Activated naive CD4-positive, alpha-beta T cell treated with anti-CD3 and anti-CD28 coated beads for 36 hours (primary cell): ENCODE results near the gene FANCC. TPM values are rescaled to one million over a fixed set of nuclear protein-coding genes. Genes with fewer than 3 reads are reported as not detected.

Source experiments
- CTCF ChIA-PET: fragments of 350-600 bp; sonication (Branson Sonifier 250); formaldehyde crosslinking; loops from one replicate; lab custom pipeline; 2021; ENCODE audit warnings: antibody characterized with exemption; lab: Charles Lee
- DNase-seq: peaks from one replicate; pipeline ENCODE4 v3.0.0-alpha.2; 2020
- H3K27ac Mint-ChIP-seq: one replicate; pipeline ENCODE4 v1.8.0; 2021; ENCODE audit warnings: mild to moderate bottlenecking, mixed read lengths
- H3K27me3 Mint-ChIP-seq: one replicate; pipeline ENCODE4 v1.8.0; 2021; ENCODE audit warnings: low read depth, mixed read lengths
- H3K36me3 Mint-ChIP-seq: one replicate; pipeline ENCODE4 v1.8.0; 2021; ENCODE audit warnings: low read depth, mixed read lengths
- H3K4me1 Mint-ChIP-seq: one replicate; pipeline ENCODE4 v1.8.0; 2021; ENCODE audit warnings: low read depth, mixed read lengths
- H3K4me3 Mint-ChIP-seq: one replicate; pipeline ENCODE4 v1.8.0; 2021; ENCODE audit warnings: mild to moderate bottlenecking, moderate library complexity, mixed read lengths
- H3K9me3 Mint-ChIP-seq: one replicate; pipeline ENCODE4 v1.8.0; 2021; ENCODE audit warnings: mixed read lengths
- intact Hi-C: fragments of 100-400 bp; cut with micrococcal nuclease; formaldehyde crosslinking; loops from one replicate; pipeline ENCODE4 v1.15.1; 2023
- total RNA-seq, 2 experiments: library from RNA; stranded (reverse); gene quantifications; one replicate each; pipeline ENCODE4 v1.2.3, GENCODE V29; 2021

The FANCC gene
- total RNA-seq, 2 experiments from 2014 or later, result 14.1 to 14.5 TPM

DNA sequence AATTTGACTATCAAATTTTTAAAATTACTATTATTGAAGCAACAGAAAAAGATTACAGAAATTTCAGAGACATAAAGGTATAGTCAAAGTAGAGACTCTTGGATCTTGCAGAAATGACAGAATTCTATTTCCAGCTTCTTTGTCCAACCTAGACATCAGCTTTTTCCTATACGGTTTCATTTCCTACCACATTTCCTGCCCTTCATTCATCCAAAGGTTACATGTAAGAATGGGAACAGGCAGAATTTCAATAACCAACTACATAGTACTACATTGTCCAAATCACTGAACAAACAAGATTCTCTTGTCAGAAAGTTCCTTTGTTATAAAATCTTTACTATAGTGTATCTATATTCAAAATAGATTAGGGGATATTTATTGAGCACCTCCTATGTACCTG is 124.9 kb downstream of the FANCC start:
- intact Hi-C loops, result no loop called here
- Mint-ChIP-seq H3K9me3 (no peaks in the 10 kb centered on the region), H3K4me3 (no peak overlapping the region), H3K27ac (no peak overlapping the region), H3K4me1 (peaks cover 25% of the 10 kb centered on the region), H3K27me3 (no peaks in the 10 kb centered on the region), H3K36me3 (no peaks in the 10 kb centered on the region)
- CTCF ChIA-PET, result interaction anchor here (1.1 kb wide), 1 partner anchor 20 kb away, joined by 3 read pairs; no protein-coding TSS in a partner anchor
- DNase-seq, result no peak

- Mint-ChIP-seq H3K4me1 (peaks cover 25% of the 10 kb centered on the region), H3K27me3 (no peaks in the 10 kb centered on the region), H3K27ac (no peak overlapping the region), H3K9me3 (no peaks in the 10 kb centered on the region), H3K4me3 (no peak overlapping the region), H3K36me3 (no peaks in the 10 kb centered on the region)
- CTCF ChIA-PET, result no interaction called here
- DNase-seq, result no peak
- intact Hi-C loops, result no loop called here
Measured at GRCh38 chr9:95190413-95190812, 127.1 kb downstream of the FANCC start.

GRCh38 chr9:95189251-95190098 is 128.0 kb downstream of the FANCC start:
- no peaks in the 10 kb centered on the region for H3K27me3 Mint-ChIP-seq
- DNase-seq, result peak; percentile 18
- intact Hi-C loops, result no loop called here
- CTCF ChIA-PET, result no interaction called here
- peaks cover 25% of the 10 kb centered on the region for H3K4me1 Mint-ChIP-seq
- H3K36me3 Mint-ChIP-seq, result no peaks in the 10 kb centered on the region
- H3K4me3 Mint-ChIP-seq, result no peak overlapping the region
- H3K9me3 Mint-ChIP-seq, result no peaks in the 10 kb centered on the region
- H3K27ac Mint-ChIP-seq, result no peak overlapping the region

GRCh38 chr9:95188459-95188858 is 129.1 kb downstream of the FANCC start:
- no peak overlapping the region for H3K4me3 Mint-ChIP-seq
- H3K27ac Mint-ChIP-seq, result no peak overlapping the region
- no peaks in the 10 kb centered on the region for H3K27me3 Mint-ChIP-seq
- CTCF ChIA-PET, result no interaction called here
- no peaks in the 10 kb centered on the region for H3K36me3 Mint-ChIP-seq
- H3K9me3 Mint-ChIP-seq, result no peaks in the 10 kb centered on the region
- no peak for DNase-seq
- intact Hi-C loops, result no loop called here
- peaks cover 25% of the 10 kb centered on the region for H3K4me1 Mint-ChIP-seq

GRCh38 chr9:95185956-95186355 is 131.6 kb downstream of the FANCC start:
- no peaks in the 10 kb centered on the region for H3K9me3 Mint-ChIP-seq
- H3K36me3 Mint-ChIP-seq, result peaks cover 1% of the 10 kb centered on the region
- CTCF ChIA-PET, result no interaction called here
- DNase-seq, result no peak
- intact Hi-C loops, result no loop called here
- no peak overlapping the region for H3K4me3 Mint-ChIP-seq
- H3K27ac Mint-ChIP-seq, result no peak overlapping the region
- no peaks in the 10 kb centered on the region for H3K27me3 Mint-ChIP-seq
- peaks cover 25% of the 10 kb centered on the region for H3K4me1 Mint-ChIP-seq

DNA sequence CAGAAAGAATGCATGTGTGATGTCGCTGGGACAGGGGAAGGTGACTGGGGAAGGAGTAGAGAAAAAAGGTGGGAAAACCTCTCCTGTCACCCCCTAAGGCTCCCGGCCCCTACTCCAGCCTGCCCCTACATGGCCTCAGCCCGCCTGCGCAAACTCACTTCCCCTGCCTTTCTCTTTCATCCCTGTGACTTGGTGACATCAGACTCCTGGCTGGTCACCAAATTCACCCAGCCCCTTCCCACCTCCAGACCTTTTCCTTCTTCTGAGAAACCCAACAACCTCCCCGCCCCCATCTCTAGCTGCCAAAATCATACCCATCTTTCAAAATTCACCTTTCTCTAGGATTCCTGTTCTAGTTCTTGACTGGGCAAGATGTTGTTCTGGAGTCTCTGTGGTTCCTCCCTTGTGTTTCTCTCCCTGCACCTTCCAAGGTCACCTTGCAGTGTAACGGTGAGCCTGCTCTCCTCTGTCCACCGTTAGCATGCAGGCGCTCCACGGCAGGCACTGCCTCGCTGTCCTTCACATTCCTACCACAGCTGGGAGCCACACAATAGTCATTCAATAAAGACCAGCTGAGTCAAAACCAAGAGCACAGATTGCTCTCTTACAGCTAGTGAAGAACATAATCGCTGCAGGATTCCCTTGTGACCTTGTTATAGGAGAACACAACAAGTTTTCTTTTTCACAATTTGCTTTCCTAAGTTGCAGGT is 134.5 kb downstream of the FANCC start:
- intact Hi-C loops, result no loop called here
- Mint-ChIP-seq H3K27me3 (no peaks in the 10 kb centered on the region), H3K4me1 (no peaks in the 10 kb centered on the region), H3K9me3 (no peaks in the 10 kb centered on the region), H3K27ac (no peak overlapping the region), H3K4me3 (no peak overlapping the region), H3K36me3 (peaks cover 1% of the 10 kb centered on the region)
- CTCF ChIA-PET, result interaction anchor here (0.5 to 0.8 kb wide), 2 partner anchors 19 to 26 kb away, joined by 3 read pairs; no protein-coding TSS in a partner anchor
- DNase-seq, result no peak

DNA sequence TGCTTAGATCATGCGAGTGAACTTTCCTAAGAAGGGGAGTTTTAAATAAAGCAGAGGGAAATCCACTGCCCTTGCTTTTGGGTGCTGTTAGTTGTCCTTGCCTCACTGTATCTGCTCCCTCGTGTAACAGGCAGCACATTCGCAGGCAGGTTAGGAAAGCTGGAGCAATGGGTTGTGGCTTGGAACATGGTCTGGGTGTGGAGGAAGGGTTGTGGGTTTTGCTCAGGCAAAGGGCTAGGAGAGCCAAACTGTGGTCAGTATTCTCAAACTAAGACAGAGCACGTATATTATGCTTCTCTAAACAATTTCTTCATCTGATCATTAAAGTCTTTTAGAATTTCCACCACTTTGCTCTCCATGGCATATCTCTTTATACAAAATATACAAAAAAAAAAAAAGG is 135.7 kb downstream of the FANCC start:
- intact Hi-C loops, result no loop called here
- H3K36me3 Mint-ChIP-seq, result peaks cover 1% of the 10 kb centered on the region
- CTCF ChIA-PET, result interaction anchor here (0.7 kb wide), 3 partner anchors 14 to 622 kb away, joined by 3 to 4 read pairs (median 3); no protein-coding TSS in a partner anchor
- no peaks in the 10 kb centered on the region for H3K9me3 Mint-ChIP-seq
- no peaks in the 10 kb centered on the region for H3K27me3 Mint-ChIP-seq
- H3K27ac Mint-ChIP-seq, result no peak overlapping the region
- no peak overlapping the region for H3K4me3 Mint-ChIP-seq
- H3K4me1 Mint-ChIP-seq, result no peaks in the 10 kb centered on the region
- DNase-seq, result no peak

DNA sequence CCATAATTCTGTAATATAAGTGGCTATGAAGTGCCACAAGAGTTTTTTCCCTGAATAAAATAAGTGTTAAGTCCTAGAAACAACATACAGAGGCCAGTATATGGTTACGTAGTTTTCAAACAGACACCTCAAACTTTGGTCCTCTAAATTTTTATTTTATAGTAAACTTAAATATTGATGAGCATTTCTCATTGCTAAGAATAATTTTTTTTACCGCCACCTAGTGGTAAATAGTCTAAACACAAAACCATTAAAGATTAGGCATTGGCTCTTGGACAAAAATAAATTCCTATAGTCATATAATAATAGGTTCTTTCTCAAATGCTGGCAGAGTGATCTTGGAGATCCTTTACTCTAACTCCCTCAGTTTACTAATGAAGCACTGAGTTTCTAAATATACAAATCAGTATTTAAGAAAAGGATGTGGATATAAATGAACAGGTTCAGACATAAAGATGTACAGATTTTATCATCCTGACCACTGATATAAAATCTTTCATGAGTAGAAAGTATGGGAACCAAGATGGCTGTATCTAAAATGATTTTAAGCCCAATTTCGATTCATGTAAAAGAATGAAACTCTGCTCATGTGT is 136.2 kb downstream of the FANCC start:
- no peak overlapping the region for H3K27ac Mint-ChIP-seq
- no peaks in the 10 kb centered on the region for H3K4me1 Mint-ChIP-seq
- peaks cover 1% of the 10 kb centered on the region for H3K36me3 Mint-ChIP-seq
- no peaks in the 10 kb centered on the region for H3K27me3 Mint-ChIP-seq
- intact Hi-C loops, result no loop called here
- no peaks in the 10 kb centered on the region for H3K9me3 Mint-ChIP-seq
- CTCF ChIA-PET, result interaction anchor here (0.7 to 1.8 kb wide), 4 partner anchors 11 to 500 kb away, joined by 3 to 5 read pairs (median 3); no protein-coding TSS in a partner anchor
- no peak for DNase-seq
- H3K4me3 Mint-ChIP-seq, result no peak overlapping the region

GRCh38 chr9:95177617-95178016 is 139.9 kb downstream of the FANCC start:
- CTCF ChIA-PET, result interaction anchor here (3.8 kb wide), 1 partner anchor 10 kb away, joined by 13 read pairs; no protein-coding TSS in a partner anchor
- intact Hi-C loops, result no loop called here
- Mint-ChIP-seq H3K9me3 (no peaks in the 10 kb centered on the region), H3K4me1 (no peaks in the 10 kb centered on the region), H3K27ac (no peak overlapping the region), H3K4me3 (no peak overlapping the region), H3K36me3 (peaks cover under 1% of the 10 kb centered on the region), H3K27me3 (no peaks in the 10 kb centered on the region)
- DNase-seq, result no peak

- CTCF ChIA-PET, result interaction anchor here (3.8 kb wide), 1 partner anchor 9 kb away, joined by 13 read pairs; no protein-coding TSS in a partner anchor
- intact Hi-C loops, result no loop called here
- H3K4me3 Mint-ChIP-seq, result no peak overlapping the region
- H3K27me3 Mint-ChIP-seq, result no peaks in the 10 kb centered on the region
- no peak for DNase-seq
- no peaks in the 10 kb centered on the region for H3K9me3 Mint-ChIP-seq
- no peaks in the 10 kb centered on the region for H3K36me3 Mint-ChIP-seq
- H3K27ac Mint-ChIP-seq, result no peak overlapping the region
- no peaks in the 10 kb centered on the region for H3K4me1 Mint-ChIP-seq
Measured at GRCh38 chr9:95176755-95177319, 140.7 kb downstream of the FANCC start.

- Mint-ChIP-seq H3K4me3 (no peak overlapping the region), H3K27ac (no peak overlapping the region), H3K36me3 (peaks cover 3% of the 10 kb centered on the region), H3K4me1 (peaks cover 6% of the 10 kb centered on the region), H3K9me3 (no peaks in the 10 kb centered on the region), H3K27me3 (no peaks in the 10 kb centered on the region)
- CTCF ChIA-PET, result no interaction called here
- intact Hi-C loops, result no loop called here
- DNase-seq, result no peak
Measured at GRCh38 chr9:95175523-95175922, 142.0 kb downstream of the FANCC start.

DNA sequence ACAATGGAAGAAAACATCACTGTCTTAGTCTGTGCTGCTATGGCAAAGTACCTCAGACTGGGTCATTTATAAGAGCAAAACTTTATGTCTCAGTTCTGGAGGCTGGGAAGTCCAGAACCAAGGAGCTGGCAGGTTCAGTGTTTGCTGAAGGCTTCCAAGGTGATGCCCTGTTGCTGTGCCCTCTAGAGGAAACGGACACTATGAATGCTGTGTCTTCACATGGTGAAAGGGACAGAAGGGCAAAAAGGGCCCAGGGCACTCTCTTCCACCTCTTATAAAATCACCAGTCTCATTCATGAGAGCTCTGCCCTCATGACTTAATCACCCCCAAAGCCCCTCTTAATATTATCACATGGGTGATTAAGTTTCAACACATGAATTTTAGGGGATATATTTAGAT is 143.5 kb downstream of the FANCC start:
- CTCF ChIA-PET, result interaction anchor here (0.5 kb wide), 1 partner anchor 704 kb away, joined by 6 read pairs; no protein-coding TSS in a partner anchor
- no peaks in the 10 kb centered on the region for H3K9me3 Mint-ChIP-seq
- intact Hi-C loops, result no loop called here

More for the DNA sequence above, 143.5 kb downstream of the FANCC start:
- no peak overlapping the region for H3K4me3 Mint-ChIP-seq
- no peak for DNase-seq
- H3K4me1 Mint-ChIP-seq, result peaks cover 8% of the 10 kb centered on the region
- no peaks in the 10 kb centered on the region for H3K27me3 Mint-ChIP-seq
- no peak overlapping the region for H3K27ac Mint-ChIP-seq
- H3K36me3 Mint-ChIP-seq, result peaks cover 13% of the 10 kb centered on the region
